ENCODE measurements around the gene ADPGK. TPM values are rescaled to one million over a fixed set of nuclear protein-coding genes. Genes with fewer than 3 reads are reported as not detected.

Gene ADPGK
- total RNA-seq, 4 donors from 2014 or later: 13.4 to 23.2 (median 17.2) TPM

- TF ChIP-seq CTCF (IDR thresholded peaks at IDR 0.05 in 4 of 5, conservative IDR thresholded peaks at IDR 0.05 in 1 of 5): no peak
- no peak for TF ChIP-seq POLR2A (IDR thresholded peaks at IDR 0.05)
- H3K36me3 ChIP-seq: peaks cover 0 to 9% of the 10 kb centered on the region in 2 donors
- H3K4me1 ChIP-seq: peaks cover 13 to 25% of the 10 kb centered on the region in 2 donors
- no peaks in the 10 kb centered on the region for H3K27me3 ChIP-seq
- no peaks in the 10 kb centered on the region for H3K9me3 ChIP-seq
- DNase-seq (no peak), ATAC-seq (no peak)
- no peak overlapping the region for H3K27ac ChIP-seq
- in situ Hi-C loops (cut with MboI; ENCODE audit: low sequenced_read_pairs in 4 of 4) (loop anchor here in 1 of 4 donors (25.0 kb wide), 1 partner anchor 459 kb away; no protein-coding TSS in a partner anchor), intact Hi-C loops (cut with DNase I; ENCODE audit: low total_unique reads) (no loop called here)
- H3K4me3 ChIP-seq: no peak overlapping the region
These were observed 4.8 kb downstream of the ADPGK start for GRCh38 chr15:72778796-72779195.

DNA sequence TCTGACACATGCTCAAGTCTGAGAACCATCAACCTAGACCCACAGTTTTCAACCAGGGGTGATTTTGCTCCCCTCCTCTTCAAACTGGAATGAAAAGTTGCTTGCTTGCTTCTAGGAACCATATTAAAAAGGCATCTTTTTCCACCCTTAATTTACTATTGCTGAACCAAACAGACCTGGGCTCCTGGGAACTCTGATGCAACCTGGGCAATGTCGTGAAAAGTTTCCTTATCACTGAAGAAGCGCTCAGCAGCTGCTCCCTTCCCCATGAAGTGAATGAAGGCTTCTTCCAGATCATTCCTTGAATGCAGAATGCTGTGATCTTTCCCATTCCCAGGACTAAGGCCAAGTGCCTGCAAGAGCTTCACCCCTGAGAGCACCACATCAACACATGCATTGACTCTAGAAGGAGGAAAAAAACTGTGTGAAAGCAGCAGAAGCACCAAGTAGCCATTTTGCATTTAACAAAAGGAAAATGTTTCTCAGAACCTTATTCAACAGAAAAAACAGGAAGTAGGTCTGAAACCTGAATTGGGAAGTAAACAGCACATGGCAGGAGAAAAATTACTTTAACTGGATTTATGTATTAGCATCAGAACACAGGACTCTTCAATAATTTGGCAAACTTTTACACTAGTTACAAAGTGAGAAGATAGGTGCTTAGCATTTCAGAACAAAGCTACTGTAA is 8.7 kb downstream of the ADPGK start:
- Histone ChIP-seq H3K4me1 (no peaks in the 10 kb centered on the region), H3K36me3 (peaks cover 4 to 47% of the 10 kb centered on the region in 2 donors), H3K27me3 (no peaks in the 10 kb centered on the region), H3K9me3 (no peaks in the 10 kb centered on the region), H3K27ac (no peak overlapping the region), H3K4me3 (no peak overlapping the region)
- in situ Hi-C loops (cut with MboI; ENCODE audit: low sequenced_read_pairs in 4 of 4): loop anchor here in 2 of 4 donors (25.0 kb wide), 2 partner anchors 462 to 512 kb away; no protein-coding TSS in a partner anchor
- TF ChIP-seq POLR2A (IDR thresholded peaks at IDR 0.05) (no peak), CTCF (IDR thresholded peaks at IDR 0.05 in 4 of 5, conservative IDR thresholded peaks at IDR 0.05 in 1 of 5) (no peak)
- DNase-seq: no peak
- intact Hi-C loops (cut with DNase I; ENCODE audit: low total_unique reads): no loop called here
- no peak for ATAC-seq

DNA sequence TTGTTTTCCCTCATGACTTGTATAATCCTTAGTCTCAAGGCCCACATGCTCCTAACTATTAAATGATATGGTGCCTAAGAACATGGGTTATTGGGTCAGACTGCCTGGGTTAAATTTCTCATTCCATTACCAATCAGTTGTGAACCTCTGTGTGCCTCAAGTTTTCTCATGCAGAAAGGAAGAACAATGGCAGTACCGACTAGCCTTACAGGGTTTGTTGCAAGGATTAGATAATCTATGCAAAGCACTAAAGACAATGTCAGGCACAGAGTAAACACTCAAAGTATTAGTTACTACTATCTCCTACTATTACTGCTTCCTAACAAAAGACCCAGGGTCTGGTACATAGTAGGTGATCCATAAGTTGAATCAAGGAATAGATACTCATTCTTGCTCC is 12.2 kb downstream of the ADPGK start:
- no peak for DNase-seq
- H3K4me3 ChIP-seq: no peak overlapping the region
- TF ChIP-seq CTCF (IDR thresholded peaks at IDR 0.05 in 4 of 5, conservative IDR thresholded peaks at IDR 0.05 in 1 of 5) (no peak), POLR2A (IDR thresholded peaks at IDR 0.05) (no peak)
- H3K4me1 ChIP-seq: no peaks in the 10 kb centered on the region
- no peaks in the 10 kb centered on the region for H3K9me3 ChIP-seq
- intact Hi-C loops (cut with DNase I; ENCODE audit: low total_unique reads) (no loop called here), in situ Hi-C loops (cut with MboI; ENCODE audit: low sequenced_read_pairs in 4 of 4) (loop anchor here in 1 of 4 donors (25.0 kb wide), 1 partner anchor 516 kb away; no protein-coding TSS in a partner anchor)
- ATAC-seq: no peak
- no peak overlapping the region for H3K27ac ChIP-seq
- H3K27me3 ChIP-seq: no peaks in the 10 kb centered on the region
- peaks cover 4 to 74% of the 10 kb centered on the region in 2 donors for H3K36me3 ChIP-seq

DNA sequence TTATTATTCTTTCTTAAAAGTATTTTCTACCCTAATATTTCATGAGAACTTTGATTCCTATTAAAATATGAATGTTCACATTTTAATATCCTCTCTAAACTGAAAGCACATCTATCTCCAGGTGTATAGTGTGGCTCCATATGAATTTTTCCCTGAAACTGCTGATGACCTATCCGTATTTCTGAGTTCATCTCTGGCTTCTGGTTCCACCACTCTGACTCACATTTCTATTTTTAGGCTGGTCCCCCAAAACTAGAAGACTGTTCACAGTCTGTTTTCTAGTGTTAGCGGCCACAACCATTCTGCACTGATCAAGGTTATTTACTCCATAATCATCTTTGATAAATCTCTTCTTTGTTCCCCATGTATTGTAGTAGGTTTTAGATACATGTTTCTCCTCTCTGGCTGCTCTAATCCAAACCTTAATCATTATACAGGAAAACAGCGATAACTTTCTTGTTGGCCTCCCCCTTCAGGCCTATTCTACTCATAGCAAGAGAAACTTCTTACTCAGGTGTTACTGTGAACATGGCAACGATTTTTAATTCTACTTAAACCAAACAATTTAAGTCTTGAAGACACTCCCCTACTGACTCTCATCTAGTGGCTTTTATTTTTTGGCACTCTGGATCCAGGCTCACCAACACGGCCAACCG is 12.8 kb downstream of the ADPGK start:
- Histone ChIP-seq H3K4me3 (no peak overlapping the region), H3K36me3 (peaks cover 4 to 79% of the 10 kb centered on the region in 2 donors), H3K9me3 (no peaks in the 10 kb centered on the region), H3K4me1 (no peaks in the 10 kb centered on the region), H3K27ac (no peak overlapping the region), H3K27me3 (no peaks in the 10 kb centered on the region)
- intact Hi-C loops (cut with DNase I; ENCODE audit: low total_unique reads): no loop called here
- DNase-seq (no peak), ATAC-seq (no peak)
- in situ Hi-C loops (cut with MboI; ENCODE audit: low sequenced_read_pairs in 4 of 4): loop anchor here in 1 of 4 donors (25.0 kb wide), 1 partner anchor 516 kb away; no protein-coding TSS in a partner anchor
- TF ChIP-seq POLR2A (IDR thresholded peaks at IDR 0.05) (no peak), CTCF (IDR thresholded peaks at IDR 0.05 in 4 of 5, conservative IDR thresholded peaks at IDR 0.05 in 1 of 5) (no peak)
